HL-60/S4 treated with retinoic acid at 250 ng/mL for 4 days and 3 days (cell line): ENCODE results near the gene PXK.
"Not testable (repeated sequence)": the region's sequence is repeated elsewhere in the genome, so short reads cannot be mapped to it uniquely, and the experiment has no call there.

ENCODE experiments used
- in situ Hi-C: fragments of 300-500 bp; cut with MboI; formaldehyde crosslinking; loops from 2 replicates; pipeline ENCODE4 v1.7.0; 2022; ENCODE audit warnings: low sequenced_read_pairs

Gene PXK

DNA sequence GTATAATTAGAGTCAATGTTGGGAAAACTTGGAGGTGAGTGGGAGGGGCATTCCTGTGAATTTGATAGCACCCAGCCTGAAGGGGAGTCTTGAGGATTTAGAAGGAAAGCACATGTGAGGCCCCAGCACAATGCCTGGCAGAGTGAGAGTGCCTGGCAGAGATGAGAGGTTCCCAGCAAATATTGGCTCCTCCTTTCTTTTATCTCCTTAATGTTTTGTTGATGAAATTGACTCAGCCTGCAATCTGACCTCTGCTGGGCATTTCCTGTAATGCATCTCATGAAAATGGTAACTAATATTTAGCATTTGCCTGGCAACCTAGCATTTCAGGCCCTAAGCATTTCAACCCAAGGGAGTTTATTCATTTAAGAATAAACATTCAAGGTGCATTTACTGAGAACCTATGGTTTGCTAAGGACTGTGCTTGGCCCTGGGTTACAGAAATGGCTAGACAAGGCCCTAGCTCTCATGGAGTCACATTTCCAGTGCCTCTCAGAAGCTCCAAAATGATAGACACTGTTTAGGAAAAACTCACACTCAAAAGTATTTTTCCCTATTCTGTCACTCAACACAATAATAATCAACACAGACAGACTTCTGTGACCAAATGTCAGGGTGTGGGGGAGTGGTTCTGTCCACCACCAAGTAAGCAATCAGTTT is 82.0 kb downstream of the PXK start:
- in situ Hi-C loops = loop anchor here (10.0 kb wide), 1 partner anchor 90 kb away; no protein-coding TSS in a partner anchor

DNA sequence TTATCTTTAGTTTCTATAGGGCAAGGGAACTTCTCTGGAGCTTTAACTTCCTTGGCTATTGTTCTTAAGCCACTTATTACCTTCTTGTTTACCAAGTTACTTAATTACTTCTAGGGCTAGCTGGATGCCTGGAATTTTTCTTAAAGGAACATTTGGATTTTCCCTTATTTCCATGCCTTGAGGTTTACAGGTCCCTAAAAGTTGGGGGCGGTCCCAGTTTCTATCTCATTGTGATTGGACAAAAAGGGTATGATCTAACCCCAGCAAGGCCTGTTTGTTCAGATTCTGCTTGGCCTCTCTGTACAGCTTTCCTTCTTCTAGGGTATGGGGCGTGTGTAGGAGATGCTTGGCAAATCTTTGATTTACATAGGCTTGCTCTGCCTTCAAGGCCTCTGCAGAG is 83.5 kb downstream of the PXK start:
- in situ Hi-C loops = loop anchor here (10.0 kb wide), 1 partner anchor 91 kb away; no protein-coding TSS in a partner anchor

DNA sequence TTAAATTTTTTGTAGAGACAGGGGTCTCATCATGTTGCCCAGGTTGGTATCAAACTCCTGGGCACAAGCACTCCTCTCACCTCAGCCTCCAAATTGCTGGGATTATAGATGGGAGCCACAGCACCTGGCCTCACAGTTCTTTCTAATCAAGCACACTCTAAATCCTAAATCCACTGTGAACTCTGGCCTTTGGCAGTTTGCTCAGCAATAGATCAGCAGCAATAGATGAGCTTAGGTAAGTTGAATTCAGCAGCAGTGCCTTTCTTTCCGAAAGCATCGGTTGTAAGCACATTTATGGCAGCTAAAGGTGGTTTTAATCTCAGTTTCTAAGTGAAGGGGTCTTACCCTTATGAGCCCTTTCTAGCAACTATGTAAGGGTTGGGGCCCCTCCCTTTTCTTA is 84.4 kb downstream of the PXK start:
- in situ Hi-C loops = loop anchor here (10.0 kb wide), 1 partner anchor 92 kb away; no protein-coding TSS in a partner anchor

DNA sequence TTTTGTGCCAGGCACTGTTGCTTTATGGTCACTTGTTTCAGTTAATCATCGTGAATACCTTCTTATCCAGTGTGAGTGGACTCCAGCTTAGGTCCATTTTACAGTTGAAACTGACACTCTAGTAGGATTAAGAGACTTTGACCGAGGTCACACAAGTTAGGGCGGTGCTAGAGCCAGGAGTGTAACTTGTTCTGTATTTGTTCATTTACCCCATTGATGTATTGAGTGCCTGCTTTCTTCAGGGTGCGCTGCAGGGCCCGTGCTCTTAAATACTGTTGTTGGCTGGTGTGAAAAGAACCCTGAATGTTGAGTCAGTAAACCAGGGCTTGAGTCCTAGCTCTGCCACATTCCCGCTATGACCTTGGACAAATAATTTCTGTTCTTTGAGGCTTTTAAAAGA is 85.5 kb downstream of the PXK start:
- in situ Hi-C loops = loop anchor here (10.0 kb wide), 1 partner anchor 93 kb away; no protein-coding TSS in a partner anchor

DNA sequence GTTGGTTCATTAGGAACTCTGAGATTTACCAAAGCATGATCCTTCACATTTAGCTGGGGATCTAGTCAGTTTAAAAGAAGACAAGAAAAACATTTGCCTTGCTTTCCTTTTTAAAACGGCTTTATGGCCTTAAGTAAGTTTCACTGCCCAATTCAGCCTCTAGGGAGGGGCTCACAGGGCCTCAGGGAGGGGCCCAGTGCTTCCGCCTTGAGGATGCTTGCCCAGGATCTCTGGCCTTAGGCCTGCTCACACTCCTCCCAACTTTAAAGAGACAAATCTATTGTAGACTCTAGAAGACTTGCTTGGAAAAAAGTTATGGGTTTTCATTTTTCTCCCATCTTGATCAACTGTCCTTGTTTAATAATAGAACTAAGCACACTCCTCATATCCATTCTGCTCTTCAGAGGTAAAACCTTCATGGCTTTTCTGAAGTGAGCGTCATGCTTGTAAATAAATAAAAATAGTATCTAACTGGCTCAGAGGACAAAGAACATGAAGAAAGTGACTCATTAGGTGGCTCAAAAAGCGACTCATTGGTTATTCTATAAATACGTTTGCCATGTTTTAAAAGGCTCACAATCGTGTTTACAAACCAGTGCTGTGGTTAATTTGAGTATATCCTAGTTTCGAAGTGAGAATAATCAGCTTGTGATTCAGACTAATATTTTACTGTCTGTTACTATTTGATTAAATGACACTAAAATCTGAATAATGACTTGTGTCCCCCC is 87.3 kb downstream of the PXK start:
- in situ Hi-C loops = loop anchor here (10.0 kb wide), 1 partner anchor 95 kb away; no protein-coding TSS in a partner anchor

DNA sequence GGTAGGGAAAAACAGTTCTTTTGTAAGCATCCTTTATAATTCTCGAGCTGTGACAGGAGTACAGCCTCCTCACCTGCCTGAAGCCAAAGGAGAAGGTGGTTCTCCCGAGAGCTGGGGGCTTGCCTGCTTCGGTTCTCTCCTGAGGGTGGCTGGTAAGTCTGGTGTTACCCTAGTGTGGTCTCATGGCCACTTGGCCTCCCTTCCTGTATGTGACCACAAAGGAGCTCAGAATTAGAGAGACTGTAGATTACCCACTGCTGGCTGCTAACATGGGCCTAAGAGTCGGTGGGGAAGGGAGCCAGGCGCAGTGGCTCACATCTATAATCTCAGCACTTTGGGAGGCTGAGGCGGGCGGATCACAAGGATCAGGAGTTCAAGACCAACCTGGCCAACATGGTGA is 88.3 kb downstream of the PXK start:
- in situ Hi-C loops = no loop called here

DNA sequence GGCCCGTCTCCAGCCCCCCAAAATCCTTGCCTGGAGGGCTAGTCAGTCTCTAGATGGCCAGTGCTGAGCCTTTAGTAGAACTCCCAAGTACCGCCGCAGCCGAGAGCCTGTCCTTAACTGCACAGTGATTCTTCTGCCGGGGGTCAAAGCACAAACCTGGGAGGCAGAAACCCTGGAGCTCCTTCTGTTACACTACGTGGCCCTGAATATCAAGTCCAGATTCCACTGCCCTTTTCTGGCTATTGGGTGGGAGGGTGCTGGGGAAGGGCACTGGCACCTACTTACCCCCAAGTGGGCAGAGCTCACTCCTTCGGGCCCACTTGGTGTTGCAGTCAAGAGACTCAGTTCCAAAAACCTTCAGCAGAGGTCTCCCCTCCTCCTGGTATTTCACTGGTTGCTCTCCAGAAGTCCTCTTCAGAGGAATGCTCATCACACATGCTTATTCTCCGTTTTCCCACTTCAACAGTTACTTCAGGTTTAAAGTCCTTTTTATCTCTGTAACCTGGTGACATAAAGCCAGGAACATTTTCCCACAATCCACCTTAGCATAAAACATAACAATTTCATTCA is 90.1 kb downstream of the PXK start:
- in situ Hi-C loops = no loop called here

DNA sequence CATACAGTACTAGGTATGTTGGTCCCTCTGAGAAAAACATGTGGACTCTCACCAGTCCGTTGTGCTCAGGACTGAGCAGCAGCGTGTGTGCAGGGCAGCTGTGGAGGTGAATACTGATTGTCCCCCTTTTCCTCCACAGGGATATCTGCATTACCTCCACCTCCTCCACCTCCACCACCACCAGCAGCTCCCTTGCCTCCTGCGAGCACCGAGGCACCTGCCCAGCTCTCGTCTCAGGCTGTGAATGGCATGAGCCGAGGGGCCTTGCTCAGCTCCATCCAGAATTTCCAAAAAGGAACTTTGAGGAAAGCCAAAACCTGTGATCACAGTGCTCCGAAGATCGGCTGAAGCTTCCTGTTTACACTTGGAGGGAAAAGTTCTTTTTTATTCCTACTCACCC is 91.9 kb downstream of the PXK start:
- in situ Hi-C loops = no loop called here

DNA sequence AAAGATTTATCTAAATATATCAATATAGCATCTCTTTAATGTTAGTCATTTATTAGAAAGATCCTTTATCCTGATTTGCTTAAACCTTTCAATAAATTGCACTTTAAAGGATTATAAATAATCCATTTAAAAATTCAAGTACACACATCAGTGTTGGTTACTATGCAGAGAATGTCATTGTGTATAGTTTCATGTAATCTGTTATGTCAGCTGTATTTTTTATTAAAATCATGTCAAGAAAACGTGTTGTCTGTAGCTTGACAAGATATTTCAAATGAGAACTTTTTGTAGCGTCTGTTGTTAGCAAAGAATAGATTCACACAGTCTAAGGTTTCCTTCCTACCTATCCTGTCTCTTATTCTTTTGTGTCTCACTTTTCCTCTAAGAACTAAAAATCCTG is 93.1 kb downstream of the PXK start:
- in situ Hi-C loops = no loop called here

DNA sequence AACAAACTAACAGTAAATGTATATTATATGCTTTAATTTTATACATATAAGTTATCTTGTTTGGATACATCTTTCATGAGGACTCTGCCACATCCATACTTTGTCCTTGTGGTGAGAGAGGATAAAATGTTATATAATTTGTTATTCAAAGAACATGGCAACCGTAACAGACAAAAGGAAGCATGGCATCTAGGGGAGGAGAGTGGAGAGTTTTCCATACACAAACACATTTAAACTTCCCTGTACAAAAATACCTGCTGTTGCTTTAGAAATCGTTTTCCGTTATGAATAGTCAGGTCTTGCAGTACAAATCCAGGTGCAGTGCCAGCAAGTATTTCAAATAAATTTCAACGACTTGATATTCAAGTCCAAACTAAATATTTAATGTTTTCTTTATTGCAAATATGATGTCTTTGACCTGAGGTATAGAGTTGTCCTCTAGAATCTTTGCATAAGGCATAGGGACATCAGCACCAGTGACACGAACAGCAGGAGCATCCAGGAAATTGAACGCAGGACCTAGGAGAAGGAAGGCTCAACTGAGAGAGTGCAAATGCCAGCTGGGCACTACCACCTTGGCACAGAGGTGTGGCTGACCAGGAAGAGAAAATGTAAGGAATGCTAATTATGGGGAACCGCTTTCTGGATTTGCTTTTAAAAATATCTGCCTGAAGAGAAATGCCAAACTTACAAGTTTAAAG is 95.1 kb downstream of the PXK start:
- in situ Hi-C loops = no loop called here

DNA sequence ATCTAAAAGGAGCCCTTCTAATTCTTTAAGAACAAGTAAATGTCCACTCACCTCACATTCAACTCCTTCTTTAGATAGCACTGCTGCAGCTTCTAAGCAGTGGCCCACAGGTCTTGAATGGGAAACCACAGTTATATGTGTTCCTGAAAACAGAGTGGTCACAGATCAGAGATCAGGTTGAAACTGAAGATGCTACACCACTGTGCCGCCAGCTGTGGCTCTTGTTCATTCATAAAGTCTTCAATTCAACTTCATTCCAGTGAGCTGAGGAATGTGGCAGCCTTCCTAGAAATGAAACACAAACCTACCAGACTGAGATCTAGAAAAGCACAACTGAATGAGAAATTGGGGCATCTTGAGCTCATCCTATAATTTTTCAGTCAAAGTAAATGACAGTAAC is 97.0 kb downstream of the PXK start:
- in situ Hi-C loops = no loop called here

DNA sequence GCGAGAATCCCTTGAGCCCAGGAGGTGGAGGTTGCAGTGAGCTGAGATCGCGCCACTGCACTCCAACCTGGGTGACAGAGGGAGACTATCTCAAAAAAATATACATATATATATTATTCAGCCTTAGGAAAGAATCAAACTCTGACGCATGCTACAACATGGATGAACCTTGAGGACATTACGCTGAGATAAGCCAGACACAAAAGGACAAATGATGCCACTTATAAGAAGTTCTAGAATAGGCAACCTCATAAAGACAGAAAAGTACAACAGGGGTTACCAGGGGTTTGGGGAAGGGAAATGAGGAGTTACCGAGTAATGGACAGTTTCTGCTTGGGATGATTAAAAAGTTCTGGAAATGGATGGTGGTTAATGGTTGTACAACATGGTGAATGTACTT is 100.2 kb downstream of the PXK start:
- in situ Hi-C loops = no loop called here

DNA sequence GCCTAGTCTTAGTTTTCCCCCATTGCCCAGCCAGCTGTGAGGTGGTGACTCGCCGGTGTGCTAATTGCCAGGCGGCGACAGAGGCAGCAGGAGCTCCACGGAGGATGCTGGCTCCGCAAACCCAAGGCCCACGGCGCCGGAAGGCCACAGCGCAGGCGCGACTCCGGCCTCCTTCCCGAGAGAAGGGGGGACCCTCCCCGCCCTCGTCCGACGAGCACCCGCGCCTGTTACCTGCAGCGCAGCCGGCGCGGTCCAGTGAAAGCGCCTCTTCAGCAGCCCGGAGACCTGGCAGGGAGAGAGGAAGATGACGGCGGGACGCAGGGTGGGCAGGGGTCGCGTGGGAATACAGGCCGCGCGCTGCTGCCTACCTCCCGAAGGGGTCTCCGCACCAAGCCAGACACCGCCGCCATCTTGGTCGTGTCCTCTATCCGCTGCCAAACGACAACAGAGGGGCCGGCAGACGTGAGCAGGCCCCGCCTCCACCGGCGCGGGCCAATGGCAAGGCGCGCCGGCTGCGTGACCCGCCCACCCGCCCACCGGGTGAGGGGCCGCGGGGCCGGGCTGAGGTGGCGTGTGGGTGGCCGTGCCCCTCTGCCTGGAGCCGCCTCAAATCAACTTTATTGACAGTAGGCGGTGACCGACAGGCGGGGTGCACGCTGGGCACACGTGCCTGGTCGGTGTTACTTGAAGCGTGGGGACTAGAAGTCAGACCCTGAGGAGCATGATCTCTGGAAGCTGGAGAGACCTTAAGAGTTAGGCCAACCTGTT is 100.9 kb downstream of the PXK start, which contains the start of gene PDHB:
TSS of gene PDHB (minus strand) at position 433 of the 768 bp plus-strand sequence. CDS start at position 410, 23 bp downstream.
- in situ Hi-C loops = no loop called here

DNA sequence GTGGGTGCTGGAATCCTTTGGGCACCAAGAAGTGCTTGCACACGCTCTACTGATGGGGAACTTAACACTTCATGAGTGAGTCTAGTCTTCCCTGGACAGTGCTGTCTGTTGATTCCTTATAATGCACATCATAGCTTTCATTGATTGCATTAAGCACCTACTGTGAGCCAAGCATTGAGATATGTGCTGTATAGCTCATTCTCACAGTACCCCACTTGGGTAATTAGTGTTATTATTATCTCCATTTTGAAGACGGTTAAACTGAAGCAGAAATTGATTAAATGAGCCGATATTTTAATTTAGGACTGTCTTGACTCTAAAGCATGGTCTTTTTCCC is 101.4 kb downstream of the PXK start:
- in situ Hi-C loops = no loop called here

DNA sequence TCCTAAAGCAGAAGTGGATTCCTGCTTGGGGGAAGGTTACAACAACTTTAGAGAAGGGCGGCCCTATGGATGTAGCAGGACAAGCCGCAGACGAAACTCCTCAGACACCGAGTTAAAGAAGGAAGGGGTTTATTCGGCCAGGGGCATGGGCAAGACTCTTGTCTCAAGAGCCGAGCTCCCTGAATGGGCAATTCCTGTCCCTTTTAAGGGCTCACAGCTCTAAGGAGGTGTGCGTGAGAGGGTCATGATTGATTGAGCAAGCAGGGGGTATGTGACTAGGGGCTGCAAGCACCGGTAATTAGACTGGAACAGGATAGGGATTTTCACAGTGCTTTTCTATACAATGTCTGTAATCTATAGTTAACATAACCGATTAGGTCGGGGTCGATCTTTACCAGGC is 101.8 kb downstream of the PXK start:
- in situ Hi-C loops = no loop called here

DNA sequence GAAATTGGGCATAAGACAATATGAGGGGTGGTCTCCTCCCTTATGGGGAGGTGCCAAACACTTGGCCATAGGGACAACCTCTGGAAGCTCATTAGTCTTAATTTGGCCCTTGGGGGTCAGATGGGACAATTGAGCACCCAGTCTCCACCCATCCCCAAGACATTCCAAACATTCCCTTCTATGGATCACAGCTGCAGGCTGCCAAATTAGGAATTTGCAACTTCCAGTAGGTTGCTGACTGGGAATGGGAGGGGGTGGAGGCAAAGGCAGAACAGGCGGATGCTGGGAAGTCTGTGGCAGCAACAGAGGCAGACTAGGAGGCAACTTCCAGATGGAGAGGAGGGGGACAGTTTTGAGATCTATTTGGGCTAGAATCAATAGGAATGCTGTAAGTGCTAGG is 102.3 kb downstream of the PXK start:
- in situ Hi-C loops = no loop called here

DNA sequence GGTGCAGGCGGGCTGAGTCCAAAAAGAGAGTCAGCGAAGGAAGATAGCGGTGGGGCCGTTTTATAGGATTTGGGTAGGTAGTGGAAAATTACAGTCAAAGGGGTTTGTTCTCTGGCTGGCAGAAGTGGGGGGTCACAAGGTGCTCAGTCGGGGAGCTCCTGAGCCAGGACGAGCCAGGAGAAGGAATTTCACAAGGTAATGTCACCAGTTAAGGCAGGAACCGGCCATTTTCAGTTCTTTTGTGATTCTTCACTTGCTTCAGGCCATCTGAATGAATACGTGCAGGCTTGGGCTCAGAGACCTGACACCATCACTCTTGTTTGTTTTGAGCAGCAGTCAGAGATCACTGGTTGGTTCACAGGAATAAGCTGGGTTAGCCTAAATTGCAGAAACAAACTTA is 104.6 kb downstream of the PXK start:
- in situ Hi-C loops = not testable (repeated sequence)

DNA sequence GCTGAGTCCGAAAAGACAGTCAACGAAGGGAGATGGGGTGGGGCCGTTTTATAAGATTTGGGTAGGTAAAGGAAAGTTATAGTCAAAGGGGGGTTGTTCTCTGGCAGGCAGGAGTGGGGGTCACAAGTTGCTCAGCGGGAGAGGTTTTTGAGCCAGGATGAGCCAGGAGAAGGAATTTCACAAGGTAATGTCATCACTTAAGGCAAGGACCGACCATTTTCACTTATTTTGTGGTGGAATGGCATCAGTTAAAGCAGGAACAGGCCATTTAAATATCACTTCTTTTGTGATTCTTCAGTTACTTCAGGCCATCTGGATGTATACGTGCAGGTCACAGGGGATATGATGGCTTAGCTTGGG is 108.3 kb downstream of the PXK start:
- in situ Hi-C loops = not testable (repeated sequence)

DNA sequence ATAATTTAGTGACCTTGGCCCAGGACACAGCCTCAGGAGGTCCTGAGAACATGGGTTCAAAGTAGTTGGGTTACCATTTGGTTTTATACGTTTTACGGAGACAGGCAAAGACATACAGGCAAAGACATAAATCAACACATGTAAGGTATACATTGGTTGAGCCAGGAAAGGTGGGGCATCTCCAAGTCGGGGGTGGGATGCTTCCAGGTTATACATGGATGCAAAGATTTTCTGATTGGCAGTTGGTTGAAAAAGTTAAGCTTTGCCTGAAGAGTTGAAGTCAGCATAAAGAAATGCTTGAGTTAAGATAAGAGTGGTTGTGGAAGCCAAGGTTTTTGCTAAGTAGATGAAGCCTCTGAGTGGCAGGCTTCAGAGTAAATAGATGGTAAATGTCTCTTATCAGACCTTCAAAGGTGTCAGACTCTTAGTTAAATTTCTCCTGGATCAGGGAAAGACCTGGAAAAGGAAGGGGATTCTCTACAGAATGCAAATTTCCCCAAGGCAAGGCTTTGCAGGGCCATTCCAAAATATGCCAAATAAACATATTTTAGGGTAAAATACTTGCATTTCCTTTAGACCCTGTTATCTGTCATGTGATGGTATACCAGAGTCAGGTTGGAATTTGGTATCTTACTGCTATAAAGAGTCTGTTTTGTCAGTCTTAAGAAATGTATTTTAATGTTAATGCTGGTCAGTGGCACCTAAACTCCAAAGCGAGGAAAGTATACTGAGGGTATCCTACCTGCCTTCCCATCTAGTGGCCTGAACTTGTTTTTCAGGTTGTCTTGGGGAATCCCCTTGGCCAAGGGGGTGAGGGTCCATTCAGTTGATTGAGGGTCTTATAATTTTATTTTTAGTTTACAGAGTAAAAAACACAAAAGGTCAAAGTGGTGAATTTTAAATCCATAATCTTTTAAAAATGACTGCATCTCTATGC is 109.1 kb downstream of the PXK start:
- in situ Hi-C loops = no loop called here

DNA sequence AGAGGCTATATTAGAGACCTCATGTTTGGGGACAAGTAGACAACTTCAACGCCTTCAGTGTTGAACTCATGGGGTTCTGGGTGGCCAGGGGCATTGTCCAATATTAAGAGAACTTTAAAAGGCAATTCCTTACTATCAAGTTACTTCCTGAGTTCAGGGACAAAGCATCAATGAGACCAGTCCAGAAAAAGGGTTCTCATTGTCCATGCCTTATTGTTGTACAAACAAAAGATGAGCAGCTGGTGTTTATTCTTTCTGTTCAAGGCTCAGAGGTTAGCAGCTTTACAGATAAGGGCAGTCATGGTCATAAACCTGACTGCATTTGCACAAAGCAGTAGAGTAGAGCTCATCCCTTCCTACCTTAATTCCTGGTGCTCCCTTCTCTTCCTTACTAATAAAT is 119.5 kb downstream of the PXK start:
- in situ Hi-C loops = no loop called here
